Coronary artery (tissue), 2 donors: ENCODE results near the gene GPC6.

Experiments used
- DNase-seq: peaks from one replicate; pipeline ENCODE4 v3.0.0-alpha.2; 2017; ENCODE audit warnings: low spot score
- H3K27ac ChIP-seq, 2 donors: fragments of 200-600 bp; sonication (generic); one replicate each; pipeline ENCODE4 v1.5.1; 2016 to 2019
- H3K4me3 ChIP-seq: fragments of 200-600 bp; sonication (generic); 2 replicates; pipeline ENCODE4 v1.5.1; 2016; ENCODE audit warnings: mild to moderate bottlenecking, moderate library complexity
- CTCF ChIP-seq: fragments of 200-600 bp; sonication (generic); IDR thresholded peaks from one replicate; pipeline ENCODE4 v1.5.1; 2019; ENCODE audit warnings: antibody characterized with exemption

Gene GPC6

GRCh38 chr13:93646245-93646644, 419.6 kb downstream of the GPC6 start:
- H3K27ac ChIP-seq: no peak overlapping the region
- DNase-seq: no peak
- H3K4me3 ChIP-seq: peak overlapping the region; percentile 30
- no peak for TF ChIP-seq CTCF

- no peak for TF ChIP-seq CTCF
- Histone ChIP-seq H3K4me3 (no peak overlapping the region), H3K27ac (no peak overlapping the region)
- no peak for DNase-seq
Observed at GRCh38 chr13:93649496-93649895, 422.9 kb downstream of the GPC6 start.

GRCh38 chr13:93653776-93654175, 427.2 kb downstream of the GPC6 start:
- DNase-seq: no peak
- TF ChIP-seq CTCF: no peak

GRCh38 chr13:93655154-93655553, 428.5 kb downstream of the GPC6 start:
- TF ChIP-seq CTCF: no peak
- Histone ChIP-seq H3K27ac (no peak overlapping the region), H3K4me3 (no peak overlapping the region)
- no peak for DNase-seq

More at GRCh38 chr13:93653776-93654175, 427.2 kb downstream of the GPC6 start:
- Histone ChIP-seq H3K4me3 (no peak overlapping the region), H3K27ac (no peak overlapping the region)

- no peak for DNase-seq
- no peak overlapping the region for H3K4me3 ChIP-seq
- no peak overlapping the region for H3K27ac ChIP-seq
- TF ChIP-seq CTCF: no peak
Observed at GRCh38 chr13:93660391-93661063, 433.9 kb downstream of the GPC6 start.

GRCh38 chr13:93670866-93671265, 444.3 kb downstream of the GPC6 start:
- DNase-seq: no peak
- Histone ChIP-seq H3K27ac (no peak overlapping the region), H3K4me3 (no peak overlapping the region)
- no peak for TF ChIP-seq CTCF

GRCh38 chr13:93672996-93673395, 446.4 kb downstream of the GPC6 start:
- TF ChIP-seq CTCF: no peak
- H3K4me3 ChIP-seq: no peak overlapping the region
- no peak for DNase-seq
- no peak overlapping the region for H3K27ac ChIP-seq
